Suprapubic skin (tissue), 4 donors: ENCODE results near the gene CRYL1. TPM values are rescaled to one million over a fixed set of nuclear protein-coding genes. Genes with fewer than 3 reads are reported as not detected.

ENCODE experiments used
- DNase-seq, 2 donors: peaks; one replicate each; pipeline ENCODE4 v3.0.0-alpha.2; 2019; ENCODE audit warnings: low spot score in 2 of 2
- H3K27ac ChIP-seq: fragments of 200-600 bp; sonication (generic); one replicate; pipeline ENCODE4 v1.5.1; 2019
- H3K27me3 ChIP-seq: fragments of 200-600 bp; sonication (generic); one replicate; pipeline ENCODE4 v1.5.1; 2019
- H3K36me3 ChIP-seq: fragments of 200-600 bp; sonication (generic); one replicate; pipeline ENCODE4 v1.5.1; 2019
- H3K4me1 ChIP-seq: fragments of 200-600 bp; sonication (generic); one replicate; pipeline ENCODE4 v1.5.1; 2019
- H3K4me3 ChIP-seq: fragments of 200-600 bp; sonication (generic); one replicate; pipeline ENCODE4 v1.5.1; 2019; ENCODE audit warnings: mild to moderate bottlenecking
- H3K9me3 ChIP-seq: fragments of 200-600 bp; sonication (generic); one replicate; pipeline ENCODE4 v1.5.1; 2019
- EP300 ChIP-seq: sonication (generic); formaldehyde crosslinking; IDR thresholded peaks from one replicate; pipeline ENCODE4 v1.6.1; 2017; ENCODE audit warnings: antibody characterized with exemption
- POLR2A ChIP-seq, 2 donors: fragments of 450-650 bp; IDR thresholded peaks; one replicate each; pipeline ENCODE4 v1.6.1; 2017; ENCODE audit warnings: antibody characterized with exemption in 2 of 2, mild to moderate bottlenecking in 2 of 2, moderate library complexity in 2 of 2
- POLR2AphosphoS5 ChIP-seq, 3 donors: sonication (generic); formaldehyde crosslinking; IDR thresholded peaks; one replicate each; pipeline ENCODE4 v1.6.1; 2017; ENCODE audit warnings: antibody characterized with exemption in 3 of 3
- WGBS: methylation state at CpG from one replicate; pipeline ENCODE4 v1.1.5; 2018; 5-methylcytosine and 5-hydroxymethylcytosine counted together
- total RNA-seq, 4 donors: library from RNA; depleted of rRNA; stranded (reverse); fragments of >200 nt; gene quantifications; one replicate each; pipeline ENCODE4 v1.1.0, GENCODE V29; 2016
- TF ChIP-seq, protein P1 (sequence below), 2 donors: fragments of 200-600 bp in 1 of 2; fragments of 450-650 bp in 1 of 2; sonication (generic) in 1 of 2; IDR thresholded peaks; one replicate each; pipeline ENCODE4 v1.5.1; 2016 to 2019; ENCODE audit warnings: antibody characterized with exemption in 2 of 2, mild to moderate bottlenecking in 1 of 2, moderate library complexity in 1 of 2

The CRYL1 gene
- total RNA-seq, 4 donors from 2014 or later: 15.9 to 20.1 (median 18.4) TPM

DNA sequence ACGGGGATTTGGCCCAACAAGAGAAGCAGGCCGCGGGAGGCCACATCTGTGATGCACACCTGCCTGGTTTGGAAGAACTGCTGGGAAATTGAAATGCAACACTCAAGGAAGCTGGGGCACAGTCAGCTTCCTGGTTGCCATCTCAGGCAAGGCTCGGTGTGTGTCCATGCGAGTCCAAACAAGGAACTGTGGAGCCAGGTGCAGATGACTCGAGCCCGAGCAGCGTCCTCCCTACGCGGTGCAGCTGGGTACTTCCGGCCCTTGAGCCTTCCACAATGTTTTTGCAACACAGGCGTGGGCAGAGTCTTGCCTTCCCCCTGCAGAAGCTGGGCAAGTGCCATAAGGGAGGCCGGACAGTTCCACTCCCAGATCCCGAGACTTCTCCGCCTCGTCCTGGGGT is 94.6 kb downstream of the CRYL1 start:
- no peak for DNase-seq
- peaks cover 7% of the 10 kb centered on the region for H3K4me1 ChIP-seq
- no peaks in the 10 kb centered on the region for H3K27me3 ChIP-seq
- 57% methylated on average over 16 of the region's 16 CpGs for WGBS
- TF ChIP-seq POLR2AphosphoS5 (IDR thresholded peaks at IDR 0.05) (no peak), POLR2A (IDR thresholded peaks at IDR 0.05) (no peak), EP300 (no peak)
- TF ChIP-seq, protein P1, sequence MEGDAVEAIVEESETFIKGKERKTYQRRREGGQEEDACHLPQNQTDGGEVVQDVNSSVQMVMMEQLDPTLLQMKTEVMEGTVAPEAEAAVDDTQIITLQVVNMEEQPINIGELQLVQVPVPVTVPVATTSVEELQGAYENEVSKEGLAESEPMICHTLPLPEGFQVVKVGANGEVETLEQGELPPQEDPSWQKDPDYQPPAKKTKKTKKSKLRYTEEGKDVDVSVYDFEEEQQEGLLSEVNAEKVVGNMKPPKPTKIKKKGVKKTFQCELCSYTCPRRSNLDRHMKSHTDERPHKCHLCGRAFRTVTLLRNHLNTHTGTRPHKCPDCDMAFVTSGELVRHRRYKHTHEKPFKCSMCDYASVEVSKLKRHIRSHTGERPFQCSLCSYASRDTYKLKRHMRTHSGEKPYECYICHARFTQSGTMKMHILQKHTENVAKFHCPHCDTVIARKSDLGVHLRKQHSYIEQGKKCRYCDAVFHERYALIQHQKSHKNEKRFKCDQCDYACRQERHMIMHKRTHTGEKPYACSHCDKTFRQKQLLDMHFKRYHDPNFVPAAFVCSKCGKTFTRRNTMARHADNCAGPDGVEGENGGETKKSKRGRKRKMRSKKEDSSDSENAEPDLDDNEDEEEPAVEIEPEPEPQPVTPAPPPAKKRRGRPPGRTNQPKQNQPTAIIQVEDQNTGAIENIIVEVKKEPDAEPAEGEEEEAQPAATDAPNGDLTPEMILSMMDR (IDR thresholded peaks at IDR 0.05): no peak
- no peak overlapping the region for H3K4me3 ChIP-seq
- peaks cover 6% of the 10 kb centered on the region for H3K36me3 ChIP-seq
- no peaks in the 10 kb centered on the region for H3K9me3 ChIP-seq
- peak overlapping the region; percentile 40 for H3K27ac ChIP-seq

DNA sequence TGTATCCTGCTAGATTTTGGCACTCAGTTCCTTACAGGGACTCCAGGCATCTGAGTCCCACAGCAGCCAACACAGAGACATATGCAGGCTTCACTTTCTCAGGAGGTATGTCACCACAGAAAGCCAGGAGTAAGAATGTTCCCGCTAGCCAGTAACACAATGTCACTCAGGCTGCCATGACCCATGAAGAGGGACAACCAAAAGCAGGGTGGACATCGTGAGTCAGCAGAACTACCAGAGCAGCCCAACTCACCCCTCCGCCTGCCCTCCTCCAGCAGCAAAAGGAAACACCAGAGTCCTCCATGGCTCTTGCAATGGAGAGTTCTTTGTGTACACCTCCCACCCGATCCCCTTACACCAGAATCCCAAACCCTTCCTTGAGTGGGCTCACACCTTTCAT is 95.4 kb downstream of the CRYL1 start:
- H3K27ac ChIP-seq: no peak overlapping the region
- H3K9me3 ChIP-seq: no peaks in the 10 kb centered on the region
- TF ChIP-seq, protein P1 (IDR thresholded peaks at IDR 0.05): no peak
- TF ChIP-seq EP300: no peak
- no peak for TF ChIP-seq POLR2AphosphoS5 (IDR thresholded peaks at IDR 0.05)
- TF ChIP-seq POLR2A (IDR thresholded peaks at IDR 0.05): no peak

DNA sequence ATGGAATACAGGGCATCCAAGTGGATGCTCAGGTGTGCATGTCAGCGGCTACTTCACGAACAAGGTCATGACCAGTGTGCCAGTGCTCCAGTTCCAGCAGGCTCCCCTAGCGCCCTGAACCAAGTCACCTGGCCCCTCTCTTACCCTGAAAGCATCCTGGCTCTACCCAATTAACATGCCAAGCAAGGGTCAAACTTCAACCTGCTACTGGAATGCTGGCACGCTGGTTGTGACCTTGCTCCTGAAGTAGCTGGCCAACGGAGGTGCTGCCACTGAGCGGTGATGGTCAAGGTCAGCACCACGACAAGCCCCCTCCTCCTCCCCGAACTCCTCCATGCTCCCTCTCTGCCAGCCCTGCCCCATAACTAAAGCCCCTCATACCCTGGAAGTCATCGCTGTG is 96.0 kb downstream of the CRYL1 start:
- no peak for TF ChIP-seq EP300
- Histone ChIP-seq H3K4me1 (peaks cover 11% of the 10 kb centered on the region), H3K36me3 (peaks cover 11% of the 10 kb centered on the region), H3K27me3 (no peaks in the 10 kb centered on the region), H3K9me3 (no peaks in the 10 kb centered on the region), H3K27ac (no peak overlapping the region), H3K4me3 (no peak overlapping the region)
- DNase-seq: no peak
- 99% methylated on average over 9 of the region's 9 CpGs for WGBS

More for the DNA sequence above, 95.4 kb downstream of the CRYL1 start:
- H3K27me3 ChIP-seq: no peaks in the 10 kb centered on the region
- no peak for DNase-seq
- H3K4me3 ChIP-seq: no peak overlapping the region
- WGBS: 96% methylated on average over 4 of the region's 4 CpGs
- H3K4me1 ChIP-seq: peaks cover 11% of the 10 kb centered on the region
- peaks cover 6% of the 10 kb centered on the region for H3K36me3 ChIP-seq

DNA sequence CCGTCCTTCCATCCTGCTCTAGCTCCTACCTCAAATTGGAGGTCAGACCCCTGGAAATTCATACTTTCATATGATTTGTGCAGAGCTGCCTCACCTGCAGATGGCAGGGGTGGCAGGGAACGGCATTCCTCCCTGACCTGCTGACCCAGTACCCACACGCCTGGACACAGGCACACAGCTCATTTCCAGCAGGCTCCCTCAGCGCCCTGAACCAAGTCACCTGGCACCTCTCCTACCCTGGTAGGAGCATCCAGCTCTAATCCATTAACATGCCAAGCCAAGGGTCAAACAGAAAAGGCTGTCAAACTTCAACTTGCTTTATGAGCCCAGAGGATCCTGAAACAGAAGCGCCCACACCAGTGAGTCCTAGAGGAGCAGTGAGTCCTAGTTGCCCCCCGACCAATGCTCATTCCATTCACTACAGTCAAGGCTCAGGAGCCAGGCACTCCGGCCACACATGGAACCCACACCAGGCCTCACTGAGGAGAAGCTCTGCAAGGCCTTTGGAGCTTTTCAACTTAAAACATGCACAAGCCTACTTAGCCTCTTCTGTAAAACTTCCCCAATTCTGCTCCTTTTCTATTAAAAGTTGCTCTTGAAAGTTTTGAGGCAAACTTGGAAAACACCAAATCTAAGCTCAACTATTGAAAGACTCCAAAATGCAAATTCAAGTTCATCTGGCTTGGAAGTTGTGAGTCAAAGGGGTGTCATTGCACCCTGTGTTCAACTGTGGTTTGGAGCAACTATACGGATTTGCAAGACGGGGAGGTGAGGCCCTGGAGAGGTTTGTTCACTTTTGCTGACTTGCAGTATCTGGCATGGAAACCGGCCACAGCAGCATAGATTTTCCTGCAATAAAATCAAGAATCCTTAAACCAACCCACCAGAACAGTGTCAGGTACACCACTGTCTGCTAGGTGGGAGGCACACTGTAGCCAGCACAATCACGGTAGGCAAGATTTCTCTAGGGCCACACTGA is 96.7 kb downstream of the CRYL1 start:
- no peak overlapping the region for H3K4me3 ChIP-seq
- H3K36me3 ChIP-seq: peaks cover 15% of the 10 kb centered on the region
- no peak for DNase-seq
- no peaks in the 10 kb centered on the region for H3K9me3 ChIP-seq
- WGBS: 94% methylated on average over 10 of the region's 11 CpGs
- H3K27me3 ChIP-seq: no peaks in the 10 kb centered on the region
- H3K27ac ChIP-seq: no peak overlapping the region
- TF ChIP-seq POLR2A (IDR thresholded peaks at IDR 0.05) (no peak), POLR2AphosphoS5 (IDR thresholded peaks at IDR 0.05) (no peak), EP300 (no peak)
- TF ChIP-seq, protein P1 (IDR thresholded peaks at IDR 0.05): no peak
- peaks cover 11% of the 10 kb centered on the region for H3K4me1 ChIP-seq

DNA sequence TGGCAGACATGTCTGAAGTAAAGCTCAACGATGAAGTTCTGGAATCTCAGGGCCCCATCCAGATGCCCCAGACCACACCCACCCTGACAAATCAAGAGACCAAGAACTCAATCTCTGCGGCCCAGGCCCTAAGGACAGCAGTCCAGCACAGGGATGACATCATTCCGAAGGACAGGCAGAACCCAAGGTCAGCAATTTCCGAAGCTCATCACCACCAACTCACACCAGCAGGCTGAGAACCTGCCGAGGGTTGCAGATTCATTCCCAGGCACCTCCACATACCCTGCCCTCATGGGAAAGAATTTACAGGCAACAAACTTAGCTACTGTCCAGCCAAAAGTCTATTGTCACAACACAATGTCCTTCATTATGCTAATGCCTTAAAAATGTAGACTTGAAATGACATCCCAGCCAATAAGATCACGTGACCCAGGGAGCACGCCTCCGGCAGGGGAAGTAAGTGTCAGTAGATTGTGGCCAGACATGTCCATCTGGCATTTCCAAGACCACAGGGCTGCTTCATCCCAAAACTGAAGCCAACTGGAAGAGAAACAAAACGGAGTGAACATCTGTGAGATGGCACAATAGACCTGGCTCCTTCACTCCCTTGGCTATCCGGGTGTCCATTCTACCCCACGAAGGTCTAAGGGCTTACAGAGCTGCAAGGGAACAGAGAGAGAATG is 98.8 kb downstream of the CRYL1 start:
- Histone ChIP-seq H3K36me3 (peaks cover 15% of the 10 kb centered on the region), H3K4me3 (no peak overlapping the region), H3K9me3 (no peaks in the 10 kb centered on the region), H3K4me1 (peaks cover 11% of the 10 kb centered on the region), H3K27ac (no peak overlapping the region), H3K27me3 (no peaks in the 10 kb centered on the region)
- WGBS: 53% methylated on average over 9 of the region's 11 CpGs
- DNase-seq: no peak
- TF ChIP-seq POLR2AphosphoS5 (IDR thresholded peaks at IDR 0.05) (peak in 1 of 3 donors; percentile 24), EP300 (no peak)

DNA sequence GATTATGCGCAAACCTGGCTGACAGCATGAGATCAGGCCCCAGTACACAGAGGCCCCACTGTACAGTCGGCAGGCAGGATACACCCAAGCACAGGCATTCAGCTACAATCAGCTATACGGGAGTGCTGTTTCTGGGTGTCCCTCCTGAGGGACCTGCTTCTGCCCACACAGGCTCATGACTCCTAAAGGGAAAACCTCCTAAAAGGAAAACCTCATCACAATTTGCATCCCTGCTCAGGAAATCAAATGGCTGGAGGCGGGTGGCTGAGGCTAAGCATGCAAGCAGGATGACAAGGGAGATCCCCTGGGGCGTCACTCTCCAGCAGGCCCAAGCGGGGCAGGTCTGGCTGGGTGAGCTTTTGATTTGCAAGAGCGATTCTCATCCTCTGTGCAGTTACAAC is 99.8 kb downstream of the CRYL1 start:
- H3K9me3 ChIP-seq: no peaks in the 10 kb centered on the region
- 53% methylated on average over 7 of the region's 7 CpGs for WGBS
- H3K27me3 ChIP-seq: no peaks in the 10 kb centered on the region
- DNase-seq: peak in 1 of 2 donors; percentile 76
- peaks cover 10% of the 10 kb centered on the region for H3K36me3 ChIP-seq
- H3K27ac ChIP-seq: no peak overlapping the region
- no peak overlapping the region for H3K4me3 ChIP-seq
- TF ChIP-seq, protein P1 (IDR thresholded peaks at IDR 0.05): no peak
- TF ChIP-seq EP300: no peak
- TF ChIP-seq POLR2A (IDR thresholded peaks at IDR 0.05): no peak
- no peak for TF ChIP-seq POLR2AphosphoS5 (IDR thresholded peaks at IDR 0.05)
- peaks cover 11% of the 10 kb centered on the region for H3K4me1 ChIP-seq
